H1 (cell line): ENCODE results near the gene MSH4. TPM values are rescaled to one million over a fixed set of nuclear protein-coding genes. Genes with fewer than 3 reads are reported as not detected.
A peak's percentile ranks its signal among the peaks of the same experiment; 100 is the strongest.

Source experiments
- CTCF ChIA-PET: fragments of 300-600 bp; sonication (Branson Sonifier 250); formaldehyde crosslinking; loops from one replicate; lab custom pipeline; 2021; ENCODE audit not compliant: partially characterized antibody; lab: Charles Lee
- POLR2A ChIA-PET: fragments of 300-600 bp; sonication (Branson Sonifier 250); formaldehyde crosslinking; loops from one replicate; lab custom pipeline; 2021; ENCODE audit warnings: inconsistent platforms; ENCODE audit not compliant: partially characterized antibody; lab: Charles Lee
- DNase-seq, 2 experiments: peaks; one replicate each; pipeline versions ENCODE4 v3.0.0 to v3.0.0-alpha.2; 2010 to 2022; ENCODE audit warnings: low spot score in 2 of 2, low read depth in 1 of 2, mixed read lengths in 1 of 2
- FAIRE-seq: peaks from 2 replicates; lab custom pipeline; 2011; peaks lifted over from hg19 to GRCh38; lab: Jason Lieb, UNC
- H2AFZ ChIP-seq: 2 replicates; pipeline ENCODE4 v1.8.1; 2012; ENCODE audit warnings: low read length, inconsistent platforms
- H2AK5ac ChIP-seq: 2 replicates; pipeline ENCODE4 v1.6.1; 2013; ENCODE audit warnings: low read depth, low read length
- H2BK120ac ChIP-seq: replicated peaks from 2 replicates; pipeline ENCODE3; 2013; ENCODE audit warnings: low read depth, low read length, inconsistent platforms
- H2BK12ac ChIP-seq: 2 replicates; pipeline ENCODE4 v1.6.1; 2013; ENCODE audit warnings: low read depth, low read length
- H2BK15ac ChIP-seq: 2 replicates; pipeline ENCODE4 v1.6.1; 2013; ENCODE audit warnings: low read length
- H2BK20ac ChIP-seq: 2 replicates; pipeline ENCODE4 v1.6.1; 2013; ENCODE audit warnings: low read length
- H2BK5ac ChIP-seq: 2 replicates; pipeline ENCODE4 v1.6.1; 2013; ENCODE audit warnings: low read depth, low read length
- H3K14ac ChIP-seq: 2 replicates; pipeline ENCODE4 v1.6.1; 2013; ENCODE audit warnings: inconsistent platforms; ENCODE audit not compliant: insufficient read length
- H3K18ac ChIP-seq: 2 replicates; pipeline ENCODE4 v1.6.1; 2013; ENCODE audit warnings: low read length; ENCODE audit errors: extremely low read depth
- H3K23ac ChIP-seq: 2 replicates; pipeline ENCODE4 v1.6.1; 2013; ENCODE audit warnings: inconsistent platforms; ENCODE audit not compliant: insufficient read length
- H3K23me2 ChIP-seq: 2 replicates; pipeline ENCODE4 v1.6.1; 2013; ENCODE audit warnings: low read depth, low read length
- H3K27ac ChIP-seq: 2 replicates; pipeline ENCODE4 v1.6.1; 2011; ENCODE audit warnings: low read depth, low read length, inconsistent platforms
- H3K27me3 ChIP-seq, 4 experiments: replicated peaks in 1 of 4; 1 replicate in 1 of 4; 2 replicates in 3 of 4; pipeline versions ENCODE4 v1.6.1 to v1.8.1; 2011 to 2013; ENCODE audit warnings: low read length in 3 of 4, mild to moderate bottlenecking in 3 of 4, inconsistent platforms in 2 of 4, mixed read lengths in 2 of 4, moderate library complexity in 1 of 4; ENCODE audit not compliant: control insufficient read depth in 3 of 4, insufficient read depth in 3 of 4; ENCODE audit errors: extremely low read depth in 1 of 4
- H3K36me3 ChIP-seq, 4 experiments: 2 replicates each; pipeline versions ENCODE4 v1.6.1 to v1.8.1; 2011 to 2013; ENCODE audit warnings: mild to moderate bottlenecking in 4 of 4, low read length in 3 of 4, moderate library complexity in 2 of 4, control low read depth in 1 of 4, inconsistent platforms in 1 of 4; ENCODE audit not compliant: insufficient read depth in 4 of 4, control insufficient read depth in 2 of 4
- H3K4ac ChIP-seq: replicated peaks from 2 replicates; pipeline ENCODE3; 2013; ENCODE audit warnings: low read length, low read depth, mixed read lengths, inconsistent platforms; ENCODE audit not compliant: insufficient read length
- H3K4me1 ChIP-seq, 4 experiments: replicated peaks in 1 of 4; 1 replicate in 1 of 4; 2 replicates in 3 of 4; pipeline versions ENCODE4 v1.6.1 to v1.8.1; 2011 to 2013; ENCODE audit warnings: low read length in 3 of 4, inconsistent platforms in 2 of 4, mixed read lengths in 1 of 4; ENCODE audit not compliant: insufficient read depth in 4 of 4, control insufficient read depth in 3 of 4
- H3K4me2 ChIP-seq, 2 experiments: 2 replicates each; pipeline versions ENCODE4 v1.6.1 to v1.8.1; 2011 to 2013; ENCODE audit warnings: low read depth in 2 of 2, low read length in 2 of 2, control low read depth in 1 of 2, inconsistent platforms in 1 of 2, mild to moderate bottlenecking in 1 of 2; ENCODE audit not compliant: insufficient read depth in 1 of 2
- H3K4me3 ChIP-seq, 4 experiments: fragments of 200-600, 300-600 bp in 1 of 4; sonication (generic), shearing (Covaris generic), sonication (Bioruptor Twin) in 1 of 4; 2 replicates each; pipeline versions ENCODE4 v1.5.1 to v1.8.1; 2011 to 2016; ENCODE audit warnings: low read length in 4 of 4, low read depth in 3 of 4, control low read depth in 2 of 4, inconsistent platforms in 2 of 4, mild to moderate bottlenecking in 2 of 4, mixed read lengths in 1 of 4, moderate library complexity in 1 of 4; ENCODE audit not compliant: insufficient read depth in 2 of 4; ENCODE audit errors: extremely low read depth in 1 of 4
- H3K56ac ChIP-seq: replicated peaks from 2 replicates; pipeline ENCODE3; 2013; ENCODE audit warnings: low read depth, mild to moderate bottlenecking, mixed read lengths, low read length, inconsistent platforms; ENCODE audit not compliant: insufficient read length
- H3K79me1 ChIP-seq: 2 replicates; pipeline ENCODE4 v1.6.1; 2013; ENCODE audit warnings: low read depth, low read length, control low read depth
- H3K79me2 ChIP-seq, 2 experiments: 2 replicates each; pipeline versions ENCODE4 v1.6.1 to v1.8.1; 2012 to 2013; ENCODE audit warnings: low read length in 2 of 2, mild to moderate bottlenecking in 2 of 2, inconsistent platforms in 1 of 2; ENCODE audit not compliant: insufficient read depth in 2 of 2, control insufficient read depth in 1 of 2
- H3K9ac ChIP-seq, 4 experiments: replicated peaks in 1 of 4; 1 replicate in 1 of 4; 2 replicates in 3 of 4; pipeline versions ENCODE4 v1.6.1 to v1.8.1; 2011 to 2013; ENCODE audit warnings: low read depth in 3 of 4, low read length in 3 of 4, control low read depth in 2 of 4, mild to moderate bottlenecking in 2 of 4, moderate library complexity in 2 of 4, inconsistent platforms in 1 of 4; ENCODE audit errors: extremely low read depth in 1 of 4
- H3K9me3 ChIP-seq, 2 experiments: 2 replicates each; pipeline versions ENCODE4 v1.6.1 to v1.8.1; 2012 to 2013; ENCODE audit warnings: mild to moderate bottlenecking in 2 of 2, moderate library complexity in 2 of 2, control low read depth in 1 of 2, inconsistent platforms in 1 of 2, low read depth in 1 of 2, low read length in 1 of 2, mixed read lengths in 1 of 2; ENCODE audit not compliant: insufficient read depth in 2 of 2
- H4K20me1 ChIP-seq, 2 experiments: replicated peaks in 1 of 2; 2 replicates each; pipeline versions ENCODE3 to v1.8.1; 2011 to 2013; ENCODE audit warnings: inconsistent platforms in 2 of 2, low read length in 2 of 2, mild to moderate bottlenecking in 1 of 2; ENCODE audit not compliant: insufficient read depth in 2 of 2, control insufficient read depth in 1 of 2
- H4K5ac ChIP-seq: 2 replicates; pipeline ENCODE4 v1.6.1; 2013; ENCODE audit warnings: low read length, low read depth, mixed read lengths, inconsistent platforms; ENCODE audit not compliant: insufficient read length
- H4K8ac ChIP-seq: 2 replicates; pipeline ENCODE4 v1.8.0; 2013; ENCODE audit warnings: mild to moderate bottlenecking, moderate library complexity, low read length, inconsistent platforms; ENCODE audit not compliant: insufficient read depth; ENCODE audit errors: extremely low read depth
- H4K91ac ChIP-seq: replicated peaks from 2 replicates; pipeline ENCODE3; 2013; ENCODE audit warnings: low read length, mixed read lengths, inconsistent platforms; ENCODE audit not compliant: insufficient read length
- ASH2L ChIP-seq: fragments of 200-600, 300-600 bp; sonication (generic); IDR thresholded peaks from one replicate; pipeline ENCODE4 v1.7.1; 2017; ENCODE audit warnings: low read length
- BCL11A ChIP-seq, 2 experiments: IDR thresholded peaks; one replicate each; pipeline ENCODE4 v1.6.1; 2011; ENCODE audit warnings: low read depth in 2 of 2, low read length in 2 of 2, mild to moderate bottlenecking in 2 of 2
- CBX8 ChIP-seq: fragments of 300-800, 300-1000 bp; sonication (generic); IDR thresholded peaks from 2 replicates; pipeline ENCODE4 v1.7.1; 2016; ENCODE audit warnings: low read depth, low read length, borderline replicate concordance
- CEBPB ChIP-seq: IDR thresholded peaks from 2 replicates; pipeline ENCODE4 v1.6.1; 2012; ENCODE audit warnings: low read depth, low read length
- EZH2 ChIP-seq: fragments of 200-600 bp; sonication (generic); IDR thresholded peaks from 2 replicates; pipeline ENCODE4 v1.7.1; 2012; ENCODE audit warnings: low read depth, mild to moderate bottlenecking, moderate library complexity, low read length, inconsistent platforms; ENCODE audit not compliant: severe bottlenecking
- PHF8 ChIP-seq: fragments of 200-600 bp; sonication (generic); conservative IDR thresholded peaks from 2 replicates; pipeline ENCODE4 v1.7.1; 2012; ENCODE audit warnings: low read depth, mild to moderate bottlenecking, inconsistent platforms, low read length, moderate library complexity
- POU5F1 ChIP-seq: IDR thresholded peaks from 2 replicates; pipeline ENCODE4 v1.6.1; 2011; ENCODE audit warnings: low read depth, mild to moderate bottlenecking, low read length, moderate library complexity
- RFX5 ChIP-seq: IDR thresholded peaks from 2 replicates; pipeline ENCODE4 v1.6.1; 2011; ENCODE audit warnings: low read depth, low read length, improper control_type of control experiment, borderline replicate concordance
- SP2 ChIP-seq: IDR thresholded peaks from 2 replicates; pipeline ENCODE4 v1.6.1; 2012; ENCODE audit warnings: mild to moderate bottlenecking, low read length, inconsistent platforms
- SUZ12 ChIP-seq: fragments of 200-600 bp; sonication (generic); IDR thresholded peaks from 2 replicates; pipeline ENCODE4 v1.6.1; 2012; ENCODE audit warnings: mild to moderate bottlenecking, inconsistent platforms, low read length, moderate library complexity, mixed read lengths
- TAF1 ChIP-seq: IDR thresholded peaks from 2 replicates; pipeline ENCODE4 v1.6.1; 2011; ENCODE audit warnings: mild to moderate bottlenecking, low read depth, low read length
- TEAD4 ChIP-seq: IDR thresholded peaks from 2 replicates; pipeline ENCODE4 v1.6.1; 2012; ENCODE audit warnings: low read depth, low read length, inconsistent platforms, mixed read lengths
- WGBS, 2 experiments: shearing (Covaris generic) in 1 of 2; methylation state at CpG; one replicate each; pipeline versions ENCODE4 v1.1.6 to v1.1.7; 2013 to 2015; ENCODE audit warnings: low lambda C conversion rate in 2 of 2, mixed read lengths in 2 of 2, inconsistent platforms in 1 of 2, low coverage in 1 of 2, missing lambda C conversion rate in 1 of 2; ENCODE audit not compliant: insufficient replicate concordance in 2 of 2, insufficient coverage in 1 of 2, insufficient read length in 1 of 2; ENCODE audit errors: extremely low coverage in 1 of 2, missing lambda C conversion rate in 1 of 2; 5-methylcytosine and 5-hydroxymethylcytosine counted together
- polyA plus RNA-seq, 7 experiments: library from polyadenylated mRNA; depleted of rRNA in 3 of 7; stranded (reverse) in 5 of 7; unstranded in 2 of 7; fragments of >200 nt in 5 of 7; fragments of 200-250 nt in 2 of 7; gene quantifications; 1 replicate in 5 of 7; 2 replicates in 1 of 7; 4 replicates in 1 of 7; pipeline versions ENCODE4 v1.2.1 to v1.2.3, GENCODE V29; 2011 to 2013; ENCODE audit warnings: missing spikeins in 2 of 7, mixed read lengths in 2 of 7
- total RNA-seq: library from RNA; stranded (reverse); fragmentation: NEBNext Ultra II Directional; extraction: Animal tissue kit (Norgen Biotek cat#: 25700); gene quantifications from 2 replicates; pipeline ENCODE4 v1.2.1, GENCODE V29; 2021

MSH4 gene
- total and polyA plus RNA-seq, 2 of the 8 experiments (the other 6 are each of a cell fraction or from before 2014, with no cell fraction given): 0.03 to 0.22 TPM

DNA sequence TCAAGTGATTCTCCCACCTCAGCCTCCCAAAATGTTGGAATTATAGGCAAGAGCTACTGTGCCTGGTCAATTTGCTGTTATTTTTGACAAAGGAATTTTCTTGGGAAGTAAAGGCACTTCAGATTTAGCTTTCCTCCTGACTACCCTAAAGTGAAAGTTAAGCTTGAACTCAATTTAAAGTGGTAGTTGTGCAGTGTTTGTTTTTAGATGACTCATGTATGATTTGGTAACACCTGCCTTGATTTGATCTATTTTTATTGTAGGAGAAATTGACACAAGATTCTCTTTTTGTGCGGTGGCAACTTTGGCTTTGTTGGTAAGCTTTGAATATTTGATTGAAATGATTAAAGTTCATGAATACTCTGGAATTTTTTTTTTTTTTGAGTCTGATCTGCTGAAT, 5.7 kb upstream of the MSH4 start:
- CTCF ChIA-PET: interaction anchor here (0.6 to 1.5 kb wide), 3 partner anchors 67 to 525 kb away, joined by 3 to 4 read pairs (median 3); no protein-coding TSS in a partner anchor
- H2AK5ac ChIP-seq: no peak overlapping the region
- peaks cover 0 to 2% (median 0%) of the 10 kb centered on the region in 4 experiments; a peak in 2 of 7 replicates for H3K4me1 ChIP-seq
- no peak overlapping the region for H3K56ac ChIP-seq
- H2BK20ac ChIP-seq: no peak overlapping the region
- peaks cover 13% of the 10 kb centered on the region in 2 experiments for H4K20me1 ChIP-seq
- POLR2A ChIA-PET: interaction anchor here (0.6 to 2.5 kb wide), 8 partner anchors 9 to 1037 kb away, joined by 3 to 19 read pairs (median 4); no protein-coding TSS in a partner anchor
- H2BK15ac ChIP-seq: no peak overlapping the region
- no peak for FAIRE-seq
- no peak overlapping the region for H4K5ac ChIP-seq
- H2AFZ ChIP-seq: no peak overlapping the region
- H3K27me3 ChIP-seq: no peaks in the 10 kb centered on the region
- no peak overlapping the region for H3K27ac ChIP-seq
- H3K9ac ChIP-seq: no peak overlapping the region
- no peak overlapping the region for H3K18ac ChIP-seq
- H3K4ac ChIP-seq: no peak overlapping the region
- no peak overlapping the region for H3K14ac ChIP-seq
- no peak overlapping the region for H3K23ac ChIP-seq
- peaks cover 19 to 89% (median 66%) of the 10 kb centered on the region in 4 experiments for H3K36me3 ChIP-seq
- H2BK120ac ChIP-seq: no peak overlapping the region
- no peaks in the 10 kb centered on the region for H3K9me3 ChIP-seq
- H4K91ac ChIP-seq: no peak overlapping the region
- WGBS, 2 experiments: 100% methylated on average over 1 of the region's 1 CpG; no CpG with 5 or more reads in 1 of the 2 experiments
- H3K79me1 ChIP-seq: no peaks in the 10 kb centered on the region
- no peak overlapping the region for H4K8ac ChIP-seq
- no peak for DNase-seq
- H3K4me3 ChIP-seq: no peak overlapping the region
- TF ChIP-seq TAF1: no peak
- no peak for TF ChIP-seq RFX5
- no peak for TF ChIP-seq TEAD4
- TF ChIP-seq CBX8: no peak
- TF ChIP-seq PHF8: no peak
- no peak for TF ChIP-seq SP2
- TF ChIP-seq BCL11A (IDR thresholded peaks at IDR 0.05; ENCODE audit: low read depth in 2 of 2, low read length in 2 of 2): no peak
- no peak for TF ChIP-seq POU5F1
- TF ChIP-seq SUZ12: no peak
- no peak for TF ChIP-seq EZH2
- TF ChIP-seq CEBPB: no peak
- TF ChIP-seq ASH2L: no peak
- TF ChIP-seq, all 59 proteins: peak for 0
- Histone ChIP-seq H3K23me2 (no peaks in the 10 kb centered on the region), H3K4me2 (peak overlapping the region; percentile 17 to 88; a peak in 2 of 4 replicates), H2BK5ac (no peak overlapping the region), H3K79me2 (peaks cover 20 to 64% of the 10 kb centered on the region in 2 experiments), H2BK12ac (no peak overlapping the region)
